ENCODE measurements around the gene PUM1.
"Not testable (repeated sequence)": the region's sequence is repeated elsewhere in the genome, so short reads cannot be mapped to it uniquely, and the experiment has no call there.

Gene PUM1

DNA sequence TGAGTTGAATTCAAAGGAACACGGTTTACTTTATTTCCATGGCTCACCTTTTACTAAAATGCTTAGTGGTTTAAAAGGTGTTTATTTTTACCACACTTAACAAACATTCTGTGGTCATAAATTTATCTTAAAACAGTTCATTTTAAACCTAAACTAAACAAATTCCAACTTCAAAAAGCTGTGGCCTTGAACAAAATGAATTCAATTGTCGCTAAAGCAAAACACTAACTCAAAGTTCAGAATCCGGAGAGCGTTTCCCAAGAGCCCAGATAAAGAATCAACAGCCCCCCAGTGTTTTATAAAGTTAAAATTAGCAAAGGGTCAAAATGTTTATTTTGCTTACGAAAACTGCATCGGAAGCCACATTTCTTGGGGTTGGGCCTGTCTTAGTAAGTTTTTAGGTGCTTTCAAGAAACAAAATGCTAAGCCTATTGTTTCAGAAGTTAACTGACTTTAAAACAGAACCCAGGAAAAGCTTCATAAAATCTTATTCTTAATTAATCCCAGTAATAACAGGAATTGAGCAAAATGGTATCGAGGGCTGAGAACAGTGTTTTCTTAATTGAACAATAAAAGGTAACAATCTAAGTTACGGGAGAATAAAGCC lies 1.3 kb downstream of the PUM1 start:
- no peak for DNase-seq (ENCODE audit: low read depth in 3 of 3)

DNA sequence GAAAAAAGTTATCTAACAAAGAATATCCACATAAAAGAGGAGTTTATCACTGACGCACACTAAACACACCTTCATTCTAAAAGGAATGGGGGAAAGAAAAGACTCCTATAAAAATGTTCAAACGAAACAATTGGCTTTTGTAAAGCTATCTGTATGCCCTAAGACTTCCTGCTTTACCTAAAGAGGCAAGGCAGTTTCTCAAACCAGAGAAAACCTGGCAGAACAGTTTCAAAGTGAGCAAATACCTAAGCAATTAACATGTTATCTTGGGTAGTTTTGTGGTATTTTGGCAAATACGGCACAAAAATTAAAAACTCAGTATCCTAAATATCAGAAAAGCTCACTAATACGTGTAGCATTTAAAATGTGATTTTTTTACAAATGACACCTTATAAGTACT lies 1.9 kb downstream of the PUM1 start:
- DNase-seq (ENCODE audit: low read depth in 3 of 3) = no peak

DNA sequence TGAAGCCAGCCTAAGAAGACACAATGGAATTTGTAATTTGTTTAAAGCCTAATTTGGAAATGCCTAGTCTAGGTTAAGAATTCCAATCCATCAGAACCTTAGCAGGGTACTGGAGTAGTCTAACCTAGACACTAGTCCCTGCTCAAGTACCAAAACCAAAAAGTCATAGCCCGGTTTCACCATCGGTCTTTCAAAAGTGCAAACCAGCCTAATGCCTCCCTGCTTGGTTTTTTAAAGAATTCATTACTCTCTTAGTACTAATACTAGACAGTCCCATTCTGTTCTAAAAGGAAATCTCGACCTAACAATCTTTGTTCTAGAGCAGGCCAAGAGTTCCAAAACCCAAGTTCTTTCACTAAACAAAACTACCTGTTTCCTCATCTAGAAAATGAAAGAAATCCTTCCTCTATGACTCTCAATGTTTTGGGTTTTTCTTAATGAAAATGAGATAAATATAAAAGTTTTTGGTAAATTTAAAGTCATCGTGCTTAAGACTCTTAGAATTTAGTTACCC lies 2.6 kb downstream of the PUM1 start:
- DNase-seq (ENCODE audit: low read depth in 3 of 3) = no peak

DNA sequence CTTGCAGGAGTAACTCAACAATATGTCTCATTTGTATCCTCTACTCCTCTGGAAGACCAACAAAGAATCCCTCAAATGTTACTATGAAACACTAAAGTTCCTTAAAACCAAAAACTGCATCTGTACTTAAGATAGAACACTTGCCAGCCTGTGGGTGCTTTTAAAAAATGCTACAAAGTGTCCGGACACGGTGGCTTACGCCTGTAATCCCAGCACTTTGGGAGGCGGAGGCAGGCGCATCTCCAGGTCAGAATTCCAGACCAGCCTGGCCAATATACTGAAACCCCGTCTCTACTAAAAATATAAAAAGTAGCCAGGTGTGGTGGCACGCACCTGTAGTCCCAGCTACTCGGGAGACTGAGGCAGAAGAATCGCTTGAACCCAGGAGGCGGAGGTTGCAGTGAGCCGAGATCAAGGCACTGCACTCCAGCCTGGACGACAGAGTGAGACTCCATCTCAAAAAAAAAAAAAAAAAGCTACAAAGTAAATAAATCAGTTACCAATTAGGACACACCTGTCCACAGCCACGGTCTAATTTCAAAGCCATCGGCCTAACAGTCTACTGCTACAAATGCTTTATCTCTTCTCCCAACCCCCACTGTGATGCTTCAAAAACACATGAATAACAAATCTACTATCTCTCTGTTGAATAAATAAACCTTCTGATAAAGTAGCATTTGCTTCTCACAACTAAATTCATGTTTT lies 3.2 kb downstream of the PUM1 start:
- not testable (repeated sequence) for DNase-seq (ENCODE audit: low read depth in 3 of 3)

DNA sequence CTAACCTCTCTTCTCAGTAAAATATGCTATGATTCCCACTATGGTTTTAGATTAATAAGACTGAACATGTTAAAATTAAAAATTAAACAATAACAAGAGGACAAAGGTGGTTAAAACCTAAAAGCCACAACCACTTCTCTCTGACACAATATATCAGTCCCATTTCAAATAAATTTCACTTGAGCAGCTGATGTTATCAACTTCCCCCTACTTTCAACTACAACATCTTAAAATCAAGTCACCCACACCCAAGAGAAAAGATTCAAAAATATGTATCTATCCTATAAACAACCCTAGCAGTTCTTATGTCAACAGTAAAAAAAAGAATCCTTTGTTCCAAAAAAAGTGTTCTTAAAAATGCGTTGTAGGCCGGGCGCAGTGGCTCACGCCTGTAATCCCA lies 7.5 kb downstream of the PUM1 start:
- DNase-seq (ENCODE audit: low read depth in 3 of 3) = no peak

DNA sequence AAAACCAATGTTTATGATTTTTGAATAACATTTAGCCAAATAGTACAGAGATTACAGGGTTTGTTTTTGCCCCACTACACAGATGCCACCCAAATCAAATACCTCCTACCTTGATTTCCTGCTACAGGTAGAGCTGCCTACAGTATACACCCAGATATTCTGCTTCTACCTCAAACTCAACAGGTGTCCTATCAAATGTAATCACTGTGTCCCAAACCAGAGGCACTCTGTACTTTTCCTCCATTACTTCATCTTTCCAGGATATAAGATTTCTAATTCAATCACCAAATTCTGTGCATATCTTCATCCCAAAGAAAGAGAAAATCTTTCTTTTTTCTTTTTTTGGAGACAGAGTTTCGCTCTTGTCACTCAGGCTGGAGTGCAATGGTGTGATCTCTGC lies 9.6 kb downstream of the PUM1 start:
- DNase-seq (ENCODE audit: low read depth in 3 of 3) = no peak

GRCh38 chr1:31055501-31055900 lies 10.0 kb downstream of the PUM1 start:
- no peak for DNase-seq (ENCODE audit: low read depth in 3 of 3)

- DNase-seq (ENCODE audit: low read depth in 3 of 3) = no peak
These were observed 10.5 kb downstream of the PUM1 start for GRCh38 chr1:31054958-31055481.

- no peak for DNase-seq (ENCODE audit: low read depth in 3 of 3)
These were observed 11.2 kb downstream of the PUM1 start for GRCh38 chr1:31054349-31054748.

GRCh38 chr1:31052613-31053012 lies 12.9 kb downstream of the PUM1 start:
- not testable (repeated sequence) for DNase-seq (ENCODE audit: low read depth in 3 of 3)

DNA sequence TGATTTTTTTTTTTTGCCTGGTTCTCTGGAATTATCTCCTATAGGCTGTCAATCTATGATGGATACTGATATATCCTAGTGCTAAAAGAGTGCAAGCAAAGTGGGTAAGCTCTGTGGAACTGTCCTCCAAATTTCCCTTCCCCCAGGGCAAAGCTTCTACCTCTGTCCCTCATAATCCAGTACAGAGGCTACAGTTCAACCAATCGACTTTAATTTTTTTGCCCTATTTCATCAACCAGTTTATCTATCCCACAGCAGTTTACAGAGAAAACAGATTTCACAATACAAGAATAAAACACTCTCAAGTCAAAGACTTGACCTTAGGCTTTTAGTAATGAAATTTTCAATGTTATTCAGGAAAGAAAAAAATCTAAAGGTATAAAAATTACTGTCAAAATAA lies 13.9 kb downstream of the PUM1 start:
- no peak for DNase-seq (ENCODE audit: low read depth in 3 of 3)

GRCh38 chr1:31047507-31047906 lies 18.0 kb downstream of the PUM1 start:
- not testable (repeated sequence) for DNase-seq (ENCODE audit: low read depth in 3 of 3)

DNA sequence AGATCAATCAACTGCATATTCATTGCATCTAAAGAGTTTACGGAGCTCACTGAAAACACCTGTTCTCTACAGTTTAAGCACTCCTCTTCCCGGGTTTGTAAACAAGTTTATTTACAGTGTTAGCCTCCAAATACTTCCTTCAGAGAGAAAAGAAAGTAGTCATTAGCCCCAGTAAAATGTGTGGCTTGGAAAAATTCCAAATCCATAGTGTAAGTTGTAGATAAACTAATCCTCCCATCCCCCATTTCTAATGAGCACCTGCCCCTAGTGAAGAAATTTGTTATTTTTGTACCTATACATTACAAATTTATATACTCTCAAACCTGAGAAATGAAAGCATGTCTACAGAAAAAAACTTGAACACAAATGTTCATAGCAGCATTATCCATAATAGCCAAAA lies 21.9 kb downstream of the PUM1 start:
- no peak for DNase-seq (ENCODE audit: low read depth in 3 of 3)

- no peak for DNase-seq (ENCODE audit: low read depth in 3 of 3)
These were observed 22.9 kb downstream of the PUM1 start for GRCh38 chr1:31042656-31043055.

- DNase-seq (ENCODE audit: low read depth in 3 of 3) = no peak
These were observed 24.0 kb downstream of the PUM1 start for GRCh38 chr1:31041529-31041928.

- no peak for DNase-seq (ENCODE audit: low read depth in 3 of 3)
These were observed 25.5 kb downstream of the PUM1 start for GRCh38 chr1:31040038-31040437.

GRCh38 chr1:31038935-31039334 lies 26.6 kb downstream of the PUM1 start:
- DNase-seq (ENCODE audit: low read depth in 3 of 3) = not testable (repeated sequence)

GRCh38 chr1:31038360-31038759 lies 27.2 kb downstream of the PUM1 start:
- DNase-seq (ENCODE audit: low read depth in 3 of 3) = no peak

DNA sequence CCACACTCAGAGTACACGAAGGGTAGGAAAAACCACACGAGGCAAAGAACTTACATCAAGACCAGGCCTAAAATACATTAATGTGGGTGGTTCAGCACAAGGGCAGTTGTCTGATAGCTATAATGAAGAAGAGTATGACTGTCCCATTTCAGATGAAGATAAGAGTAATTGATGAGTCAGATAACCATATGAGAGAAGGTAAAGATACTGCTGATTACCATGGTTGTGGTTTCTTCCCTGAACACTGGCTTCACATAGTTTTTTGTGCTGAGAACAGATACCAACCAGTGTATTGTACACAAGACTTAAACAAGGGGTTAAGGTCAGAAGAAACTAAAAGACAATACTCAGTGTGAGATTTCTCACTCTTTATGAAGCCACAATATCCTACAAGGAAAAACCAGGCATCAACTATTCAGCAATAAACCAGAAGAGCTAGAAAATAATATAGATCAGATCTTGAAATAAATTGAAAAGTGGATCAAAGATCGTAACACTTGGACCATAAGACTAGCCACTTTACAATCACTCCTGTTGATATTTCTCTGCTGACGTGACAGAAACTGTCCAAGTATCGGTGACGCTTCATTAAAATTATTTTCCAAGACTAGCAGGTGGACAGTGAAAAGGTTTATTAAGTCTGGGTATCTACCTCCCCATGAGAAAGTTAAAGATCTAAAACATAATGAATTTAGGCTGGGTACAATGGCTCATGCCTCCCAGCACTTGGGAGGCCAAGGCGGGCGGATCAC lies 28.6 kb downstream of the PUM1 start:
- no peak for DNase-seq (ENCODE audit: low read depth in 3 of 3)

GRCh38 chr1:31033598-31033997 lies 31.9 kb downstream of the PUM1 start:
- no peak for DNase-seq (ENCODE audit: low read depth in 3 of 3)

DNA sequence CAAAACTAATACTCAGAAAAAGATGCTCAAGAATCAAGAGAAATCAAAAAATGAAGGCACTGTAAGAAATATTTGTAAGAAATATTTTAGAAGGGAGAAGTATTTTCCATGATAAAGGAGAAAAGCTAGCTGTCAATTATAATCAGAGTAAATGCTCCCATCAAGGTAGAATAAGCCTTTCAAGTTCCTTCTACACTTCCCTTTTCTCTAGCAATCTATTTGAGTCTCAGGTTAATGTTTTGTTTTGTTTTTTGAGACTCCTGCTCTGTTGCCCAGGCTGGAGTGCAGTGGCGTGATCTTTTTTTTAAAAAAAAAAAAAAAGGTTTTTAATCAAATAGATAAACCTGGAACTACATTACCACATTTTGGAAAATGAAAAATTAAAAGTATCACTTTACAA lies 33.3 kb downstream of the PUM1 start:
- no peak for DNase-seq (ENCODE audit: low read depth in 3 of 3)

DNA sequence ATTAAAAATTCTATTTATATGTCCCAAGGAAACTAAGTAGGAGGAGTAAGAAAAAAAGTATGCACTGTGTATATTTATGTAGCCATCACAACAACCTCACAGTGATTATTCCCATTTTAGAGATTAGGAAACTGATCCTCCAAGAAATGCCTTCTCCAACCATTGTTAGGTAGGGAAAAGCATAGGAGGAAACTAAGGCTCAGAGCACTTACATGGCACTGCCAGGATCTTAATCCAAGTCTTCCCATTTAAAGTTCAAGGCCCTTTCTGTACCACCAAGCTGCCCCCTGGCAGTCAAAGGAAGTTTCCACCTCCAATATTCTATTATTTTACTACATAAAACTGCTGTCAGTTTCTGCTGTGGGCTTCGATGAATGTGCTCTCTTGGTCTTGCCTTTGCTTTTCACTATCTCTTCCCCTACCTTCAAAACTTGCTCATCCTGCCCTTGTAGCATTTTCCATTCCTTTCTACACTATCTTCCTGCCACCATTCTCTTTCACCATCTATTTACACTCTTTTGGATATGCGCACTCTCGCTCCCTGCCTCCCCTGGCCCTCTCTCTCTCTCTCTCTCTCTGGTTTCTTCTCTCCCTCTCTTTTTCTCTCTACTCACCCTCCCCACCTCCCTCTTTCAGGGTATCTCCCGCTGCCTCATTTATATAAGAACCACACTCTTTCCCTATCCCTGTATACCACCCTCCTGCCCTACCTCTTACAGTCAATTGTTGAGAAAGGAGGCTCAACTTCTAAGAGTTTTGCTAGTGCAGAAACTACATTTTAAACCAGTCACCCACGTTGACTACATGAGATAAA lies 34.0 kb downstream of the PUM1 start:
- DNase-seq (ENCODE audit: low read depth in 3 of 3) = no peak
